Esophagus mucosa (tissue), 1 donor: ENCODE measurements around the gene IQSEC2. TPM values are rescaled to one million over a fixed set of nuclear protein-coding genes. Genes with fewer than 3 reads are reported as not detected.

Experiments used
- ATAC-seq: fragments of 200-7000 bp; cut with Tn5 transposase; one replicate; pipeline ENCODE4 v1.9.1; 2020
- total RNA-seq: library from RNA; stranded (reverse); gene quantifications from one replicate; pipeline ENCODE4 v1.2.4, GENCODE V29; 2023
- donor health status: DM: yes; HTN: yes; CAD: no.

Gene IQSEC2
- 10.6 TPM for total RNA-seq

DNA sequence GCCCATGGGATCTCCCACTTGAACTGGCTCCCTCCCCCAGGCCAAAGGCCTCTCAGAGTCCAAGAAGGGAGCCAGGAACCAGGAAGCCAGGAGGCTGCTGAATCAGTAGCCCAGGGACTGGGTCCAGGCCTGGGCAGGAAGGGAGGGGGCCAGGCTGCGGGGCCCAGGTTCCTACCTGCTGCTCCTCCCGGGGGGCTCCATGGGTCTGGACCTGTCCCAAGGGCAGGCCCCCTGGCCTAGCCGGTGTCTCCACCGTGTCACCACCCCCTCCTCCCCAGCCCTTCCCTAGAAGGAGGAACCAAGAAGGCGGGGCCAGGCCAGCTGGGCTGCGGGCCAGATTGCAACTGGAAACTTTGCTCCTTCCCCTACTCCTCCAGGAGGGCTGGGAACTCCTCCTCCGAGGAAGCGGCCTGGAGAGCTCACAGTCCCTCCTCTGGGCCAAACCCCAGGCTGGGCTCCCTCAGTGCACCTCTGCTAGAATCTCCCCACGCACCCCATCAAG is at the start of gene IQSEC2:
IQSEC2 (minus strand) TSS at position 264 of the 502 bp plus-strand sequence.
- peak; percentile 83 for ATAC-seq

- no peak for ATAC-seq
Observed at GRCh38 chrX:53330331-53330730, 48.9 kb upstream of the IQSEC2 start.

DNA sequence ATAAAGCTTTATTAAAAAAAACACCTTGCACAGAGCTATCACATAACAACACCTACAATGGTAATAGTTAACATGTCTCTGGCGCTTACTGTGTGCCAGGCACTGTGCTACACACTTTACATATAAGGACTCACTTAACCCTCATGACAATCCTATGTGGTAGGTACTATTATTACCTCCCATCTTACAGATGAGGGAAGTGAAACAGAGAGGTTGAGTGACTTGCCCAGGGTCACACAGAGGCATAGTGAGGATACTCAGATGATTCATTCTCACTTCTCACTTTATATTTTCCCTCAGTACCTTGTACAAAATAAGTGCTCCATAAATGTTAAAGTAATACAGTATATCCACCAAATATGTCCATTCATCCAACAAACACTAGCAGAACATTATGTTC is 43.4 kb upstream of the IQSEC2 start:
- ATAC-seq: no peak

DNA sequence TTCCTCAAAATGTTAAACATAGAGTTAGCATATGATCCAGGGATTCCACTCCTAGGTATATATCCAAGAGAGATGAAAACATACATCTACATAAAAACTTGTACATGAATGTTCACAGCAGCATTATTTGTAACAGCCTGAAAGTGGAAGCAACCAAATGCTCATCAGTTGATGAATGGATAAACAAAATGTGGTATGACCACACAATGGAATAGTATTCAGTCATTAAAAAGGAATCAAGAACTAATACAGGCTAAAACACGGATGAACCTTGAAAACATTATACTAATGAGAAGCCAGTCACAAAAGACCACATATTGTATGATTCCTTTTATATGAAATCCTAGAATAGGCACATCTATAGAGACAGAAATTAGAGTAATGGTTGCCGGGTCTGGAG is 42.7 kb upstream of the IQSEC2 start:
- no peak for ATAC-seq

GRCh38 chrX:53323196-53323595 is 41.8 kb upstream of the IQSEC2 start:
- ATAC-seq: no peak

DNA sequence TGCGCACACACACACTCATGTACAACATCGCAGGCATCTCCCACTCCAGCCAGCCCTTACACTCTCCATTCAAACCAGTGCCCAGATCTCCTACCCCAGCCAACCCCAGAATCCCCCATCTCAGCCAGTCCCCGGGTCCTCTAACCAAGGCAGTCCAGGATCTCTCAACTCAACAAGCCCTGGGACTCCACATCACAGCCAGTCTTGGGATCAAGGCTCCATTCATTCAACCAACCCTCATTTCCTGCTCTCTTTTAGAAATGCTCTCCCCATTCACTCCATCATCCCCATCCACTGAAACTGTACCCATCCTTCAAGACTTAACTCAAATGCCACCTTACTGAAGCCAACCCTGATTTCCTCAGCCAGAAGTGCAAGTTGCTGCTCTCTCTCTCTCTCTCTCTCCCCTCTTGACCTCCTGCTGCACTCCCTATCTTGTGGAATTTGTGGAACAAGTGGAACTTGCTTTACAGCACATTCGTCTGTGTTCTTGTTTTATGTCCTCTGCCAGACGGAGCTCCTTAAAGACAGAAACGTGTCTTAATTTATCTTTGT is 40.6 kb upstream of the IQSEC2 start:
- ATAC-seq: no peak

- peak; percentile 41 for ATAC-seq
Observed at GRCh38 chrX:53321230-53321942, 40.0 kb upstream of the IQSEC2 start.

DNA sequence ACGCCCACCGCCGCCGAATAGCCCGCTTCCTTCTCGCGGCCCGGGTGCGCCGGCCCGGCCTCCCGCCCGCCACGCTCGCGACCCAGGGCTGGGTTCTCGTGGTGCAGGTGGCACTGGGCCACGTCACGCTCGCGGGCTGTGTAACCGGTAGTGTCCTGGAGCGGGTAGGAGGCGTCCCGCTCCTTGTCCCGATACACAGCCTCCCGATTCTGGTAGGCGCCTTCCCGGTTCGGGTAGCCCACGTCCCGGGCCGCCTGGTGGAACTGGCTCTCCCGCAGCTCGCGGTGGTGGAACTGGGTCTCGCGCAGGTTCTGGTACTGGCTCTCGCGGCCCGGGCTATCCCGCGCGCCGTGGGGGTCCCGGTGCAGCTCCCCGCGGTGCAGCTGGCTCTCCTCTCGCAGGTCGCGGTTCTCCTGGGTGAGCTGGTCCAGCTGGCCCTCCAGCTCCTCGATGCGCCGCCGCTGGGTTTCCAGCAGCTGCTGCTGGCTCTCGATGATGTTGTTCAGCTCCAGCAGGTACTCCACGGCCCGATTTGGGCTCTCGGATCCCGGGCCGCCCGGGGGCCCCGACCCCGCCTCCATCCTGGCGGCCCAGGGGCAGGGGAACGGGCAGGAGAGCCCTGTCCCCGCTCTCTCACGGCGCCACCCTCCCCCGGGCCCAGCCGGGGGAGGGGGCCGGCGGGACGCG is 39.3 kb upstream of the IQSEC2 start:
- peak; percentile 62 for ATAC-seq

GRCh38 chrX:53319614-53320542 is 38.5 kb upstream of the IQSEC2 start:
- no peak for ATAC-seq

DNA sequence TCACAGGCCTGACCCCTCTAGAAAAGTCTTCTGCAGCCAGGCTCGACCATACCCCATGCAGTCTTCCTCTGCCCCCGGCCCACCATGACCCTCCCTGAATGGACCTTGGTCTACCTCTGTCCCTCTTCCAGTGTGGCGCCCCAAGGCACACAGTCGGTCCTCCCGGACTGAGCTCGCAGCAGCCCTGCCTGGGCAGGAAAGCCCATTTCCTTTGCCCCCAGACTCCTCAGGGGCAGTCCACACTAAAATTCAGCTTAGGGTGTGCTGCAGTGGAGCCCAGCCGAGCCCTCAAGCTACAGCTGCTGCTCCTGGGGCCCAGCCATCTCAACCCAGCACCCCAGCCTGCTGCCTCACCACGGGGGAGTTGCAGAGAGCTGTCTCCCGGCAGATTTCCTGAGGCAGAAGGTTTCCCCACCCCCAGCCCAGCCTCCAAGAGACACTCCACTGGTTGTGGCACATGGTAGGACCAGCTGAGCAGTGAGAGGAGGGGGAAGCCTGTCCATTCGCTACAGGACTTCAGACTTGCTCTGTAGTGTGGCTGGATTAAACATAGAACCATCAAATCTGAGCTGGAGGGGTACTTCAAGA is 37.5 kb upstream of the IQSEC2 start:
- ATAC-seq: no peak

GRCh38 chrX:53317365-53318069 is 36.1 kb upstream of the IQSEC2 start:
- peak; percentile 73 for ATAC-seq

DNA sequence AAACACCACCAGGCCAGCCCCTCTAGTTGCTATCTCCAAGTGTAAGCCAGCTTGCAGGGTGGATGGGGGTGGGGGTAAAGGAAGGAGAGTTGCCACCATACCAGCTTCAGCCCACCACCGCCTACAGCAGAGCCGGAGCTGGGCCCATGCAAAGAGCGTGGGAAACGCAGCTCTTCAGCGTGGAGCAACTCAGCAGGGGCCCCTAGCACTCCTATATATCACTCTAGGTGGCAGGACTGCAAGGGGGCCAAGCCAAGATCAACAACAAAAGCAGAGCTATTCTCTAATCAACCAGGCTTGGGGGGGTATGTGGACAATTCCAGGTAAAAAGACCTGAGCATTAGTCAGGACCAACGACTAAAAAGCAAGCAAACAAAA is 35.5 kb upstream of the IQSEC2 start:
- ATAC-seq: no peak

DNA sequence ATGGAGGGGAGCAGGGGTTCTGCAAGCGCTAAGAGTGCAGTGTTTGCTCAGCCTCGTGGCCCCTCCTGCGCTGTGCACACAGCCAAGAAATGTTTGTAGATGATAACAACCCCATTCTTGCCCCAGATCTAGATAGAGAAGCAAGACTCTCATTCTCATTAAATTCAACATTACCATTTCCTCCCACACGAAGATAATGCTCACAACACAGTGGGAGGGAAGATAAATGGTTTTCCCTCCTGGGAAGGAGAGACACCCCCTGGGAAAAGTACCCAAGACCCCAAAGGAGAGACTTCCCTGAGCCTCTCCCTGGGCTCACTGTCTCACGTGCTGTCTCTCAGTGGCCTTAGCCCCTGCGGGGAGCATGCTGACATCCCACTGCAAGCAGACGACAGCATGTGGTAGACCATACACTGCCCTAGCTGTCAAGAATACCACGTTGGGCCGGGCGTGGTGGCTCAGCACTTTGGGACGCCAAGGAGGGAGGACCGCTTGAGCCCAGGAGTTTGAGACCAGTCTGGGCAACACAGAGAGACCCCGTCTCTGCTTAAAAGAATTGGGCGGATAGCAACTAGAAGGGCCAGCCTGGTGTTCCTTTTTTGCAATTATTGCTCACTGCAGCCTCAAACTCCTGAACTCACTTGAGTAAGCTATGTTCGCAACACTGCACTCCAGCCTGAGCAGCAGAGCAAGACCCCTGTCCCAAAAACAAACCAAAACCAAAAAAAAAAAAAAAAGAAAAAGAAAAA is 34.9 kb upstream of the IQSEC2 start:
- no peak for ATAC-seq

GRCh38 chrX:53313728-53314105 is 32.3 kb upstream of the IQSEC2 start:
- ATAC-seq: no peak

DNA sequence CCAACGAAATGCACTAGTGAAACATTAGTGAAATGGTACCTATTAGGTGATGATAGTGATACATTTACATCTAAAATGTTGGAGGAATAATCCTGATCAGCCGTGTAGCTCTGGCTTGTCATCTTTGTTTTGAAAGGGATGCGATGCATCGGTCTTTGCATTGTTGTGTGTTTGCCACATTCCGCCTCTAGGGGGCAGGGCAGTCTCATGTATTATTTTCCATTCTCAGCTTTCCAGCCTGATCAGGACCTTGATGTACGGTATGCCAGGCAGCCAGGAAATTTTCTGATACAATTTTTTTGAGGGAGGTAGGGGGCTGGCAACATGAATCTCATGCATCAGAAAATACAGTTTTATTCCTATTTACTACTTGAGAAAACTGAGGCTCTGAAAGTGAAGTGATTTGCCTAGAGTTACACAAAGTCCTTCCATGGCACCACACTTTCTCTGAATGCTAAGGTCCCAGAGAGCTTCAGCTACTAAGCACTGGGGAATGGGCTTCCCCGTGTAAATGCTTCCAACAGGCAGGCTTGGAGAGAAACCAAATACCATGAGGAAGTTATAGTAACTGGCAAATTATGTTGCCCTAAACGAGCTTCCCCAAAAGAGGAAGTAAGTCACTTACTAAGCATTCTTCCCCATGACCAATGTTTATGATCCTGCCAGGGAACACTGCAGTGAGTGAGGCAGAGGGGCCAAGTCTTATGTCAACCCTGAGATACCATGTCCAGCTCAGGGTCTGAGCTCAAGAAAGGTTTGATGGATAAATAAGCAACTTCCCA is 31.8 kb upstream of the IQSEC2 start:
- peak; percentile 63 for ATAC-seq

DNA sequence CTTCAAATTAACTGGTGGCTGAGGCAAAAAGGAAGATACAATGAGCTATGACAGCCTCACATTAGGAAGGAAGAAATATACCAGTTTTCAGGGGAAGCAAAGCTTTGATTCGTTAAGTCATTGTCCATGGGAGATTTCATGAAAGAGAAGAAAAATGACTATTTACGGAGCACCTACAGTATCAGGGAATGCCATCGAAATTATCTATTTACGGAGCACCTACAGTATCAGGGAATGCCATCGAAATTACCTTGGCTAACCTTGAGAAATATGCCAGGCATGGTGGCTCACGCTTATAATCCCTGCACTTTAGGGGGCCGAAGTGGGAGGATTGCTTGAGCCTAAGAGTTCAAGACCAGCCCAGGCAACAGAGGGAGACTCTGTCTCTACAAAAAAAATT is 28.5 kb upstream of the IQSEC2 start:
- ATAC-seq: no peak

DNA sequence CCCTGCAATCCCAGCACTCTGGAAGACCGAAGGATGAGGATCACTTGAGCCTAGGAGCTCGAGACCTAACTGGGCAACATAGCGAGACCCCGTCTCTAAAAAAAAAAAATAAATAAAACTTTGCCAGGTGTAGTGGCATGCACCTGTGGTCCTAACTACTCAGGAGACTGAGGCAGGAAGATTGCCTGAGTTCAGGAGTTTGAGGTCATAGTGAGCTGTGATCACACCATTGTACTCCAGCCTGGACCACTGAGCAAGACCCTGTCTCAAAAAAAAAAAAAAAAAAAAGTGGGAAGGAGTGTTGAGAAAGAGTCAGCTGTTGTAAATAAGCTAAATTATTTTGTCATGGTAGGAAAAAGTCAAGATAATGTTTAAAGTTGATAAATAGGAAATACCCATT is 27.5 kb upstream of the IQSEC2 start:
- no peak for ATAC-seq

DNA sequence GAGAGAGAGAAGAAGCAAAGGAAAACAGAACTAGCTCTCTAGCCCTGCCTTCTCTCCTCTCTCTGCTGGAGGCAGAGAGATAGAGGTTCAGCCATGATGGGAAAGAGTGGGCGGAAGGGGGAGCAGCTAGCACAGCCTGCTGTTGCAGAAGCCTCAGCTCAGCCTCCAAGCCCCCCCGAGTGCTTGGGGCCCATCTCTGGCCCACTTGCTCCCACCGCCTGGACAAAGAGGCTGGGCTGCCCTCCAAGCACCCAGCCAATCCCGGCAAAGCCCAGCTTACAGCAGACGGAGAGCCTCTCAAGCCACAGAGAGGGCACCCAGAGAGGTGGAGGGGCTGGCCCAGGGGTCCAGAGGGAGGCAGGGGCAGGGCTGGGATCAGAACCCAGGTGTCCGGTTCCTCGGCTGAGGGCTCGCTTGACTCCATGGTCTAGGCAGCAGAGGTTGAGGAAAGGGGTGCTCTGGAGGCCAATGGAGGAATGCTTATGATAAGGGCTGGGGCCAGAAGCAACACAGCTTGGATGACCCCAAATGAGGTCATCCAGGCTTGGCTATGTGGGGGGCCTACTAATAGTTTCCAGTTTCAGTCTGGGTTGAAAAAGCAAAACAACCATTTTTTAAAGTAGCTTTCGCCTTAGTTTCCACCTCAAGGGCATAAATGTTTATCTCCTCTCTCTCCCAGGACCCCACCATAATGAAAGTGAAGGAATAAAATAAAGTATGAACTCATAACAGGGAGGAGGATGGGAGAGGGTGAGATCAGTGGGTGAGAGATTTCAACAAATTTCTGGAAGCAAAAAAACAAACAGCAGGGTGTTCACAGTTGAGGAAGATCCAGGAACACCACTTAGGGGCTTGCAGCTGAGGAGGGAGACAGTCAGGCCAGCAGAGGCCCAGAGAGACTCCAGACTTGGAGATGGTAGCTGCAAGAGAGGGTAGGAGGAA is 24.9 kb upstream of the IQSEC2 start:
- ATAC-seq: no peak
